HG02943 (cell line): ENCODE data around the gene MS4A18.

Source experiments
- ATAC-seq: cut with Tn5 transposase; IDR thresholded peaks from one replicate; pipeline ENCODE4 v1.9.1; 2021; ENCODE audit warnings: mild to moderate bottlenecking, low read depth, moderate library complexity; ENCODE audit not compliant: unreplicated experiment

Gene MS4A18

GRCh38 chr11:60785136-60785535, 60.6 kb downstream of the MS4A18 start, which contains the start of gene MS4A10:
Gene MS4A10, plus strand, starts transcription at chr11:60785333. Its CDS starts 5,003 bp downstream, at chr11:60790336.
- no peak for ATAC-seq

- ATAC-seq = no peak
Observed at GRCh38 chr11:60785806-60786361, 61.4 kb downstream of the MS4A18 start.

GRCh38 chr11:60786811-60787567, 62.5 kb downstream of the MS4A18 start:
- no peak for ATAC-seq

- ATAC-seq = no peak
Observed at GRCh38 chr11:60788401-60789125, 64.0 kb downstream of the MS4A18 start.

- no peak for ATAC-seq
Observed at GRCh38 chr11:60790726-60791125, 66.2 kb downstream of the MS4A18 start.

GRCh38 chr11:60791153-60791933, 66.8 kb downstream of the MS4A18 start:
- ATAC-seq = no peak

GRCh38 chr11:60792521-60792920, 68.0 kb downstream of the MS4A18 start:
- ATAC-seq = no peak
